Right lobe of liver (tissue), 6 donors: Measurements from ENCODE around the gene MTMR1. TPM values are rescaled to one million over a fixed set of nuclear protein-coding genes. Genes with fewer than 3 reads are reported as not detected.

ENCODE experiments used
- ATAC-seq, 4 donors: fragments of 200-7000 bp; cut with Tn5 transposase; one replicate each; pipeline ENCODE4 v1.9.1; 2020; ENCODE audit warnings: mild to moderate bottlenecking in 4 of 4, moderate library complexity in 4 of 4
- DNase-seq, 3 donors: peaks; one replicate each; pipeline ENCODE4 v3.0.0-alpha.2; 2020
- H3K27ac ChIP-seq, 3 donors: fragments of 200-600 bp; one replicate each; pipeline ENCODE4 v1.8.0; 2022
- H3K27me3 ChIP-seq, 2 donors: fragments of 200-600 bp; one replicate each; pipeline ENCODE4 v1.8.0; 2022
- H3K36me3 ChIP-seq, 4 donors: fragments of 200-600 bp; sonication (generic) in 1 of 4; one replicate each; pipeline versions ENCODE4 v1.5.1 to v1.8.0; 2017 to 2022; ENCODE audit warnings: control low read depth in 1 of 4
- H3K4me1 ChIP-seq, 4 donors: fragments of 200-600 bp; sonication (generic) in 1 of 4; one replicate each; pipeline versions ENCODE4 v1.5.1 to v1.8.0; 2017 to 2022; ENCODE audit warnings: control low read depth in 1 of 4
- H3K4me3 ChIP-seq, 3 donors: fragments of 200-600 bp; one replicate each; pipeline ENCODE4 v1.8.0; 2022
- H3K9me3 ChIP-seq, 4 donors: fragments of 200-600 bp; sonication (generic) in 1 of 4; one replicate each; pipeline versions ENCODE4 v1.5.1 to v1.8.0; 2017 to 2022; ENCODE audit warnings: control low read depth in 1 of 4
- CTCF ChIP-seq, 4 donors: fragments of 200-600 bp in 3 of 4; fragments of 450-650 bp in 1 of 4; IDR thresholded peaks; one replicate each; pipeline versions ENCODE4 v1.5.1 to v1.8.0; 2016 to 2022; ENCODE audit warnings: antibody characterized with exemption in 4 of 4, mild to moderate bottlenecking in 2 of 4
- POLR2A ChIP-seq: fragments of 450-650 bp; IDR thresholded peaks from one replicate; pipeline ENCODE4 v1.6.1; 2017; ENCODE audit warnings: antibody characterized with exemption, mild to moderate bottlenecking
- WGBS: methylation state at CpG from one replicate; pipeline ENCODE4 v1.1.6; 2018; ENCODE audit warnings: low coverage, low lambda C conversion rate; ENCODE audit not compliant: insufficient coverage; ENCODE audit errors: missing lambda C conversion rate; 5-methylcytosine and 5-hydroxymethylcytosine counted together
- intact Hi-C, 2 donors: fragments of 100-400 bp; cut with DNase I; formaldehyde crosslinking; loops; one replicate each; pipeline versions ENCODE4 v1.11.2 to v1.14.1; 2022
- total RNA-seq, 6 experiments: library from RNA; depleted of rRNA in 2 of 6; stranded (reverse); fragments of >200 nt in 2 of 6; fragmentation: NEBNext Ultra II Directional in 3 of 6; extraction: Animal tissue kit (Norgen Biotek cat#: 25700) in 3 of 6; gene quantifications; one replicate each; pipeline versions ENCODE4 v1.1.0 to v1.2.4, GENCODE V29; 2016 to 2023
- donor health status: DM: no; HTN: yes; CAD: no.
- donor health status: DM: no; HTN: no; CAD: no.
- donor health status: DM: no; HTN: no; CAD: no.
- donor health status: DM: no; HTN: yes; CAD: no.
- donor health status: DM: no; HTN: yes; CAD: no.

Gene MTMR1
- total RNA-seq, 6 experiments from 2014 or later = 7.6 to 11.2 (median 9.4) TPM

- DNase-seq (no peak), ATAC-seq (no peak)
- Histone ChIP-seq H3K36me3 (no peaks in the 10 kb centered on the region), H3K27ac (no peak overlapping the region), H3K9me3 (no peaks in the 10 kb centered on the region), H3K27me3 (no peaks in the 10 kb centered on the region), H3K4me3 (no peak overlapping the region), H3K4me1 (no peaks in the 10 kb centered on the region)
- intact Hi-C loops = loop anchor here (5.0 kb wide), 1 partner anchor 312 kb away; no protein-coding TSS in a partner anchor
- WGBS = 80% methylated on average over 1 of the region's 17 CpGs
- TF ChIP-seq POLR2A (no peak), CTCF (IDR thresholded peaks at IDR 0.05) (no peak)
Measured at GRCh38 chrX:150770623-150771022, 77.4 kb downstream of the MTMR1 start.

GRCh38 chrX:150771116-150771515, 77.9 kb downstream of the MTMR1 start:
- no peak for ATAC-seq
- Histone ChIP-seq H3K4me3 (no peak overlapping the region), H3K27ac (no peak overlapping the region), H3K36me3 (no peaks in the 10 kb centered on the region), H3K9me3 (no peaks in the 10 kb centered on the region), H3K27me3 (no peaks in the 10 kb centered on the region), H3K4me1 (no peaks in the 10 kb centered on the region)
- DNase-seq = no peak
- WGBS = 86% methylated on average over 1 of the region's 16 CpGs
- intact Hi-C loops = loop anchor here (5.0 kb wide), 1 partner anchor 311 kb away; no protein-coding TSS in a partner anchor
- TF ChIP-seq POLR2A = no peak
- TF ChIP-seq CTCF (IDR thresholded peaks at IDR 0.05) = no peak

- intact Hi-C loops = loop anchor here (5.0 kb wide), 1 partner anchor 310 kb away; no protein-coding TSS in a partner anchor
Measured at GRCh38 chrX:150772150-150772970, 79.2 kb downstream of the MTMR1 start.

GRCh38 chrX:150773117-150773516, 79.9 kb downstream of the MTMR1 start:
- Histone ChIP-seq H3K4me3 (no peak overlapping the region), H3K9me3 (no peaks in the 10 kb centered on the region), H3K36me3 (no peaks in the 10 kb centered on the region), H3K4me1 (no peaks in the 10 kb centered on the region), H3K27me3 (no peaks in the 10 kb centered on the region), H3K27ac (no peak overlapping the region)
- intact Hi-C loops = loop anchor here (5.0 kb wide), 1 partner anchor 309 kb away; no protein-coding TSS in a partner anchor
- 83% methylated on average over 8 of the region's 8 CpGs for WGBS
- TF ChIP-seq CTCF (IDR thresholded peaks at IDR 0.05) (no peak), POLR2A (no peak)
- DNase-seq (no peak), ATAC-seq (no peak)

More at GRCh38 chrX:150772150-150772970, 79.2 kb downstream of the MTMR1 start:
- Histone ChIP-seq H3K27ac (no peak overlapping the region), H3K36me3 (no peaks in the 10 kb centered on the region), H3K27me3 (no peaks in the 10 kb centered on the region), H3K4me1 (no peaks in the 10 kb centered on the region), H3K9me3 (no peaks in the 10 kb centered on the region), H3K4me3 (no peak overlapping the region)
- TF ChIP-seq POLR2A (no peak), CTCF (IDR thresholded peaks at IDR 0.05) (peak; percentile 69 to 82 (median 74))
- DNase-seq (peak; percentile 81 to 83 (median 83)), ATAC-seq (peak; percentile 85 to 93 (median 89))
- WGBS = 36% methylated on average over 22 of the region's 26 CpGs
